OCI-LY3 (cell line): ENCODE results near the gene SEC14L1.
"Not testable (repeated sequence)": the region's sequence is repeated elsewhere in the genome, so short reads cannot be mapped to it uniquely, and the experiment has no call there.

Experiments
- CTCF ChIP-seq: fragments of 200-600, 300-600 bp; sonication (generic); IDR thresholded peaks from 2 replicates; pipeline ENCODE4 v1.5.1; 2014; ENCODE audit warnings: antibody characterized with exemption, low read length, low read depth
- EZH2phosphoT487 ChIP-seq: fragments of 200-600 bp; shearing (Covaris generic); IDR thresholded peaks from 2 replicates; pipeline ENCODE4 v1.6.1; 2018; ENCODE audit warnings: antibody characterized with exemption, mixed run types, low read depth

- TF ChIP-seq CTCF, EZH2phosphoT487: not testable (repeated sequence)
Measured at GRCh38 chr17:77102411-77103134, 38.2 kb upstream of the SEC14L1 start.
